GM18519 (cell line): Measurements from ENCODE around the gene PRPSAP2.
"Not testable (repeated sequence)": the region's sequence is repeated elsewhere in the genome, so short reads cannot be mapped to it uniquely, and the experiment has no call there.

ENCODE experiments used
- ATAC-seq: cut with Tn5 transposase; IDR thresholded peaks from one replicate; pipeline ENCODE4 v1.9.1; 2021; ENCODE audit warnings: mild to moderate bottlenecking, moderate library complexity; ENCODE audit not compliant: unreplicated experiment, low FRiP score

The PRPSAP2 gene

DNA sequence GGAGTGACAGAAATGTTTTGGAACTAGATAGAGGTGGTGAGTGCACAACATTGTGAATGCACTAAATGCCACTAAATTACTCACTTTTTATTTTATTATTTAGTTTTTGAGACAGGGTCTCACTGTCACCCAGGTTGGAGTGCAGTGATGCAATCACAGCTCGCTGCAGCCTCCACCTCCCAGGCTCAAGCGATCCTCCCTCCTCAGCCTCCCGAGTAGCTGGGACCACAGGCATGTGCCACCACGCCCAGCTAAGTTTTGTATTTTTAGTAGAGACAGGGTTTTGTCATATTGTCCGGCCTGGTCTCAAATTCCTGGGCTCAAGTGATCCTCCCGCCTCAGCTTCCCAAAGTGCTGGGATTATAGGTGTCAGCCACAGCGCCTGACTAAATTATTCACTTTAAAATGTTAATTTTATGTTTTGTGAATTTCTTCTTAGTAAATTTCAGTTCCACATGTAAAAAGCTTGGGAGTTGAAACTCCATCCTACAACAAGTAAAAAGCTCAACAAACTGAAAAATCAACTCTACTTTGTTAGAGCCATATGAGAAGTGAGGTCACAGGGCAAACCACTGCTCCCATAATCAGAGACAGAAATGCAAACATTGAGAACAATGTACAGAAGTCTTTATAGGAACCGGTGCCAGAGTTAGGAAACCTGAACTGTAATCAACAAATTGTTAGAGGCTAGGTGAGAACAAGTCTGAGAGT, 80.2 kb downstream of the PRPSAP2 start:
- no peak for ATAC-seq

DNA sequence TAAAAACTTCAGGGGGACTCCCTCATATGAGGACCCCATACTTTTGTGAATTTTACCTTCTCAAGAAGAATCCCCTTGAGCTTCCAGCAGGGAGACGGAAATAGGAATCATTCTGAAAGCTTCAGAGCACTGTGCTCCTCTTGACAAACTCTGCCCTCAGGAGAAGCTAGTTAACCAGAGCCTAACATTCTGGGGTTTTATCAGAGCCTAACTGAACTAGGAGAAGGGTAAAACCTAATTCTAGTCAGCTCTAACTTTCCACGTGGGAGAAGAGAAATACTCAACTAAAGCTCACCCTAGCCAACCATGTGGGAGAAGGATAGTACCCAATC, 80.7 kb downstream of the PRPSAP2 start:
- no peak for ATAC-seq

DNA sequence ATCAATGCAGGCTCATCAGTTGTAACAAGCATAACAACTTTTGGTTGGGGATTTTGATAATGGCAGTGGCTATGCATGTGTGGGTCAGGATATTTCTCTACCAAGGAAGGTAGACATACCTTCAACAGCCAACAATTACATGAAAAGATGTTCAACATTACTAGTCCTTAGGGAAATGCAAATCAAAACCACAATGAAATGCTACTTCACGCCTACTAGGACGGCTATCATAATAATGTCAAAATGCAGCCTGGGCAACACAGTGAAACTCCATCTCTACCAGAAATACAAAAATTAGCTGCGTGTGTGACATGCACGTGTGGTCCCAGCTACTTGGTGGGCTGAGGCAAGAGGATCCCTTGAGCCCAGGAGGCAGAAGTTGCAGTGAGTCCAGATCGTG, 86.7 kb downstream of the PRPSAP2 start:
- ATAC-seq: no peak

DNA sequence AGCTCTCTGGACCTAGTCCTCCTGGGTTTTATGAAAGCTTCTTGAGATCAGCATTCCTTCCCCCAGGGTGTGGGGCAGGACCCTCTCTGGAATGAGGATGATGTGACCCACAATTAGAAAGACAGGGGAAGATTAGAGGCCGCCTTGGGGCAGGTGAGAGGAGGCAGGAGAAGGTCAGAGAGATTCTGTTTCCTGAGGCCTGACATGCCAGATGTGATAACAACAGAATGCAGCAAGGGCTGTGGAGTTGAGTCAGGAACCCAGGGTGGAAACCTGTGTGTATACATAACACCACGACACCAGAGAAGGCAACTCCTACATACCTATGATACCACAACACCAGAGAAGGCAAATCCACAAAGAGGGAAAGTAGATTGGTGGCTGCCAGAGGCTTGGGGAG, 88.6 kb downstream of the PRPSAP2 start:
- no peak for ATAC-seq

DNA sequence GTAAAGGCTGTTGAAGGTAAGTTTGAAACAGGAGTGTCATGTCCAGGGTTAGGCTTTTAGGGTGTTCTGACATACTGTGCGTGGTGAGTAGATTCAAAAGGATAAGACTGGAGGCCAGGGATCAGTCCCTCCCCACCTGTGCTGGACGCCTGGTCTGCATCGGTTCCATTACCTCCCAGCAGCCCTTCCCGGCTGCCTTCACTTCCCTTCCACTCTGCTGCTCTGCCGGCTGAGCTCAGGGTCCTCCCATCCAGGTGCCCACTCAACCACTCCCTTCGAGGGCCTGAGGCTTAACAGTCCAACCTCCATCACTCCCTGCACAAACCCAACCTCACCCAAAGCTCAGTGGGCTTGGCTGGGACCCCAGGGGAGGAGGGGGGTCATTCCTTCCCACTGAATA, 89.9 kb downstream of the PRPSAP2 start:
- ATAC-seq: no peak

DNA sequence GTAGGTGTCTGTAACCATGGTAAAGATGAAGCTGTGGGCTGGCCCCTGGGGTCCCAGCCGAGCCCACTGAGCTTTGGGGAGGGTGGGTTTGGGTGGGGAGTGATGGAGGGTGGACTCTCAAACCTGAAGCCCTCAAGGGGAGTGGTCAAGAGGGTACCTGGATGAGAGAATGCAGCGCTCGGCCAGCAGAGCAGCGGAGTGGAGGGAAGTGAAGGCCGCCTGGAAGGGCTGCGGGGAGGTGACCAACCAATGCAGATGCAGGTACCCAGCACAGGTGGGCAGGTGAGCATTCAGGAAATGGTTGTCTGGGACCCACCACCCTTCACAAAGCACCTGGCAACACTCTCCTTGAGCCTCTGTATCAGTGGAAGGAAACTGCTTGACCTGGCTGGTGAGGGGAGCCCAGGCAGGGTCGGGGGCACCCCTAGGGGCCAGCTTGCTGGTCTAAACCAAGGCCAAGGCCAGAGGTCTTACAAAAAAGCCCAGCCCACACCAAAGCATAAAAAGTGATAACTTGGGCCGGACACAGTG, 90.6 kb downstream of the PRPSAP2 start:
- no peak for ATAC-seq

DNA sequence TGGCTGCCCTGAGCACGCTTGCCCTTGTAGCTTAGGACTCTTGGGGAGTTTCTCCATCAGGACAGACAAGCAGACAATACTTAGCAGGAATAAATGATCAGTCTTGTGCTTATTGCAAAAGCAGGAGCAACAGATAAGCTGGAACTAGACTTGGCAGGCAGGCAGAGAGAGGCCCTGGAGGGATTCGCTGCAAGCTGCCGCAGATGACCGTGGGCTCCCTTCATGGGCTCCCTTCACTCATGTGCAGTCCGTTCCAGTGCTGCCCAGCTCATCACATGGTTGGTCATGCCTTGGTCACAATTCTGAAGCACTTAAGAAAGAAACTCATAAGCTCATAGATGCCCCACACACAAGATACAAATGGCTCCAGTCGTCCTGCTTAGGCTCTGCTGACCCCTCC, 91.6 kb downstream of the PRPSAP2 start:
- no peak for ATAC-seq

DNA sequence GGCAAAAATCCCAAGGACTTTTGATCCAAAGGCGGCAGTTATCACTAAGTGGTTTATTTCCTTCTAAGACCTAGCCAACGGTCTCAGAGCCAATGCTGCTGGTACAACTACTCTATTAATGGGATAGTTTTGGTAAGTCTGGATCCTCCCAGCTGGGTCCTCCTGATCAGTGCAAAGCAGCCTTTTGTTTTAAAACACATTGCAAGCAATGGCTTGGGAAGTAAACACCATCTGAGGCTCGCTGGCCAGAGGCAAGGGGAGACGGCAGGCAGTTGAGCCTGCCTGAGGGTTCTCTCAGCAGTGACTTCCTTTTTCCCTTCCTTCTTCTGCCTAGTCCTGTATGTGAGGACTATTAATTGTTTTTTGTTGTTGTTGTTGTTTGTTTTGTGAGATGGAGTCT, 92.4 kb downstream of the PRPSAP2 start:
- no peak for ATAC-seq

DNA sequence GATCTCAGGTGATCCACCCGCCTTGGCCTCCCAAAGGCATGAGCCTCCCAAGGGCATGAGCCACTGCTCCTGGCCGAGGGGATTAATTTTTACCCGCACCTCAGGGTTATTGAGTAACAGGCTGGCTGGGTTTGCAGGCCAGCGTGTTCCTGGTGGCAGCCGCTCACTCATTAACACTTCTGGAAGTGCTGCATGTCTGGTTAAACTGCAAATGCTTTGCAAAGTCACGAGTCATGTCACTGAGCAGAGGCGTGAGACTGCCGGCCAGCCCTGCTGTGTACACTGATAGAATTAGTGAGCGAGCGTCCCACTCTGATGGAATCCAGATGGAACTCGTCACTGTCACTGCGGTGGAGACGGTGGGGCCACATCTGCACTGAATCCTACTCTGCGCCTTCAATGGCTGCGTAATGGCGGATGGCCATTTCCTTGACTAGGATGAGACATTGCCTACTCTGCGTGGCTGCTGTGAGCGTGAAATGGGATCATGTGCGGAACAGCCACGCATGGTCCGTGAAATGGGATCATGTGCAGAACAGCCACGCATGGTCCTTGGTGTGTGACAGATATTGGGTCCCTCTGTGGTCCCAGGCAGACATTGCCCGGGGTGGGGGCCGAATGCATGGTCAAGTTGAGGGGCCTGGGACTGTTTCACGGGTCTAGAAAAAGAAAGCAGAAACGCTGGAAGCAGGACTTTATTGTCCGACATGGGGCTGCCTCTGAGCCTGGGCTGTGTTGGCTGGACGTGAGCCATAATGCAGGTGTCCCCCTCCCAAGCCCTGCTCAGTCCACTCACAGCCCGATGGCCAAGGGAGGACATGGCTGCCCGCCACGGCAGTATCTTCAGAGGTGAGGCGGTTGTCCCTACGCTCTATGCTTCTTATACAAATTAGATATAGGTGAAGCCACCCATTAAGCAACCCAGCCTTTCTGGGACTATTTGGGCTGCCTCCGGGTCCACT, 93.3 kb downstream of the PRPSAP2 start:
- ATAC-seq: no peak

DNA sequence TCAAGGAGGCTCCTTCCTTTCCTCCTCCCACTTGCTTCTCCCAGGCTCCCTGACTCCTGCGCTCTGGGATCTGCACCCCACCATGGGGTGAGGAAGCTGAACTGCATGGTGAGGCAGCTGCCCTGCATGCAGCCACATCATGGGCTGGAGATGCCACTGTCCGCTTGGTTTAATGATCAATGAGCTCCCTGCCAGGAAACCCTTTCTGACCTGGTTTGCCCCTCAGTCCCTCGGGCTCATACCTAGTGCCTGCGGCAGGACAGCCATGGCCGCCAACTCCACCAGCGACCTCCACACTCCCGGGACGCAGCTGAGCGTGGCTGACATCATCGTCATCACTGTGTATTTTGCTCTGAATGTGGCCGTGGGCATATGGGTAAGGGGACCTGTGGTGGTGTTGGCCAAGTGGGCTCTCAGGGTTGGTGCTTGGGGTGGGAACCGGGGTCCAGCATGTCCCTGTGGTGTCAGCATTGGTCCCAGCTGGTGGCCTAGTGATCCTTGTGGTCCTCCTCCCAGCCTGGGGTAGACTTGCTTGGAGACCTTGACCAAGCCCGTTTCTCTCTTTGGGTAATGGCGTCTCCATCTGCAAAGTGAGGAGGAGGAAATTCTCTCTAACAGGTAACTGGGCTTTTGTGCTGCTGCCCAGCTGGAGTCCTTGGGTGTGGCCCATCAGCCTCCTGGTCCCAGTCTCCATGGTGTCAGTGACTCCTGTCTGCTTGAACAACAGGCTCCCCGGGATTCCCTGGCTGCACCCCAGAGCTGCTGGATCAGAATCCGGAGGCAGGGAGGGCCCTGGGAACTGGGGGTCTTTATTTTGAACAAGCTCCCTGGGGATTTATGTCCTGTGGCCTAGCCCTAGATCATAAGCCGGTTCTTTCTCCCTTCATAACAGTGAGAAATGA, 94.3 kb downstream of the PRPSAP2 start, which contains the start of gene SLC5A10:
Gene SLC5A10, plus strand, starts transcription at position 225 of the 902 bp plus-strand sequence. Its CDS starts 41 bp downstream, at position 266.
- no peak for ATAC-seq

DNA sequence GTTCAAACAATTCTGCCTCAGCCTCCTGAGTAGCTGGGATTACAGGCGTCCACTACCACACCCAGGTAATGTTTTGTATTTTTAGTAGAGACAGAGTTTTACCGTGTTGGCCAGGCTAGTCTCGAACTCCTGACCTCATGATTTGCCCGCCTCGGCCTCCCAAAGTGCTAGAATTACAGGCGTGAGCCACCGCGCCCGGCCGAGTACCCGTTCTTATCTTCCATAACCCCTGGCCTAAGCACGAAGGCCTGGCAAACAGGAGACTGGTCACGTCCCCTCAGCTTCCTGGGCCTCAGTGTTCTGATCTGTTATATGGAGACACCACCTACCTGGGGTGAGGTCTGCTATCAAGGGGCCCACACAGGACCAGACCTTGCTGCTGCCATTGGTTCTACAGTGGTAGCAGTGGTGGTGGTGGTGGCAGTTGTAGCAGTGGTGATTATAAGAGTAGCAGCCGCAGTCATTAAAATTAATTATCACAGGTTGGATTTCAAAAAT, 95.3 kb downstream of the PRPSAP2 start:
- no peak for ATAC-seq

DNA sequence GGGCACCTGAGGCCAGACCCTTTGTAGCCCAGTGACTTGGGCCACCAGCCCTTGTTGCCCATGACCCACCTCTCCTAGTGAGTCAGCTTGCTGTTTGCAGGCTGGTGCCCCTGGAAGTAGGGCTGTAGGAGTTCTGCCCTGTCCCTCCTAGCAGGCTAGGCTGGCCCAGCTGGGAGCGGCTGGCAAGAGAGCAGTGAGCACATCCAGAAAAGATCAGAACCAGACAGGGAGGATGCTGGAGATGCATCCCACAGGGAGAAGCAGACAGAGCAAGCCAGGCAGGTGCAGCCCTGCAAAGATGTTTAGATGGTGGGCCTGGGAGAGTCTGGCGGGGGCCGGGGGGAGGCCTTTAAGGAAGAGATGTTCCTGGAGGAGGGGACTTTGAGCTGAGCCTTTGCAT, 96.4 kb downstream of the PRPSAP2 start:
- no peak for ATAC-seq

DNA sequence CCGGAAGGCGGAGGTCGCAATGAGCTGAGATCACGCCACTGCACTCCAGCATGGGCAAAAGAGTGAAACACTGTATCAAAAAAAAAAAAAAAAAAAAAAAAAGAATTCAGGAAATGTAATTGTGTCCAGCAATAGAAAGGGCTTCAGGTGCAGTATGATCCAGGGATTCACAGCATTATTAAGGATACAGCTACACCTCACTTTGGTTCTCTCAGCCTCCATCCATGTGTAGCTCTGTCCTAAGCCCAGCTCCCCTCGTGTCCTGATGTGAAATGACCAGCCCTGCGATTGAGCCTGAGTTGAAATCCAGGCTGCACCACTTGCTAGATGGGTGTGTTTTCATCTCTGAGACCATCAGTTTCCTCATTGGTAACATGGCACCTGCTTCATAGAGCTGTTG, 97.1 kb downstream of the PRPSAP2 start:
- no peak for ATAC-seq

DNA sequence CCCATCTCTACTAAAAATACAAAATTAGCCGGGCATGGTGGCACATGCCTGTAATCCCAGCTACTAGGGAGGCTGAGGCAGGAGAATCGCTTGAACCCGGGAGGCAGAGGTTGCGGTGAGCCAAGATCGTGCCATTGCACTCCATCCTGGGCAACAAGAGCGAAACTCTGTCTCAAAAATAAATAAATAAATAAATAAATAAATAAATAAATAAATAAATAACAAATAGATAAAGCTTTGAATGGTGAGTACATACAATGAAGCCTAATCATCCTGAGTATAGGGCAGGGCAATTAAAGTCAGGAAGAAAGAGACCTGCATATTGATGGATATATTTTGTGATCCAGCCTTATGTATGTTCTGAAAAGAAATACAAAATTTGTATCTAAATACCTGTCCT, 98.1 kb downstream of the PRPSAP2 start:
- not testable (repeated sequence) for ATAC-seq

DNA sequence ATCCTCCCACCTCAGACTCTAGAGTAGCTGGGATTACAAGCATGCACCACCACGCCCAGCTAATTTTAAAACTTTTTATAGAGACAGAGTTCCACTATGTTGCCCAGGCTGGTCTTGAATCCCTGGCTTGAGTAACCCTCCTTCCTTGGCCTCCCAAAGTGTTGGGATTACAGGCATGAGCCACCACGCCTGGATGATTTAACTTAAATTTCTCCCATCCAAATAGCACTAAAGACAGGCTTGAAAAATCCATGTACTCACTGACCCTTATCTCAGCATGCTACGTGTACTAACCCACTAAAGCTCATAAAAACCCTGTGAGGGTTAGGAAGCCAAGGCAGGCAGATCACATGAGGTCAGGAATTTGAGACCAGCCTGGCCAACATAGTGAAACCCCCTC, 98.7 kb downstream of the PRPSAP2 start:
- ATAC-seq: no peak

DNA sequence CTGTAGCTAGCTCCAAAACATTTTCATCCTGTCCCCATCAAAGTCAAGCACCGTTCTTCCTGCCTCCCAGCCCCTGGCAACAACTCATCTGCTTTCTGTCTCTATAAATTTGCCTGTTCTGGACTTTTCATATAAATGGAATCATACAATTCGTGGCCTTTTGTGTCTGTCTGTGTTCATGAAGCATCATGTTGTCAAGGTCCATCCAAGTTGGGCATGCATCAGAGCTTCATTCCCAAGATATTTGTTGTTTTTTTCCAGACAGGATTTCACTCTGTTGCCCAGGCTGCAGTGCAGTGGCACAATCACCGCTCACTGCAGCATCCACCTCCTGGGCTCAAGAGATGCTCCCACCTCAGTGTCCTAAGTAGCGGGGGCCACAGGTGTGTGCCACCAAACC, 99.9 kb downstream of the PRPSAP2 start:
- ATAC-seq: no peak

DNA sequence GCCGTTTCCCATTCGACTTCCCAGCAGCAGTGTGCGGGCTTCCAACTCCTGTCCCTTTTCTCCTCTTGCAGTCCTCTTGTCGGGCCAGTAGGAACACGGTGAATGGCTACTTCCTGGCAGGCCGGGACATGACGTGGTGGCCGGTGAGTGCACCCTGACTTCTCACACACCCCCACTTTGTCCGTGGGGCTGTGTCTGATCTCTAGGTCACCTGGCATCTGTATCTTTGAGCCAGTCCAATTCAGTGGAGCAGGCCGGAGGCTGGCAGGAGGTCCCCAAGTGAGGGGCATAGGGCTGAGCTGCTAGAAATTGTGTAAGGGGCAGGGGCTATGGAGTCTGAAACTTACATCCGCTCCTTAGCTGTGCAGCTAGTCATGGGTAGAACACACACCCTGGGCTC, 100.7 kb downstream of the PRPSAP2 start:
- ATAC-seq: no peak

DNA sequence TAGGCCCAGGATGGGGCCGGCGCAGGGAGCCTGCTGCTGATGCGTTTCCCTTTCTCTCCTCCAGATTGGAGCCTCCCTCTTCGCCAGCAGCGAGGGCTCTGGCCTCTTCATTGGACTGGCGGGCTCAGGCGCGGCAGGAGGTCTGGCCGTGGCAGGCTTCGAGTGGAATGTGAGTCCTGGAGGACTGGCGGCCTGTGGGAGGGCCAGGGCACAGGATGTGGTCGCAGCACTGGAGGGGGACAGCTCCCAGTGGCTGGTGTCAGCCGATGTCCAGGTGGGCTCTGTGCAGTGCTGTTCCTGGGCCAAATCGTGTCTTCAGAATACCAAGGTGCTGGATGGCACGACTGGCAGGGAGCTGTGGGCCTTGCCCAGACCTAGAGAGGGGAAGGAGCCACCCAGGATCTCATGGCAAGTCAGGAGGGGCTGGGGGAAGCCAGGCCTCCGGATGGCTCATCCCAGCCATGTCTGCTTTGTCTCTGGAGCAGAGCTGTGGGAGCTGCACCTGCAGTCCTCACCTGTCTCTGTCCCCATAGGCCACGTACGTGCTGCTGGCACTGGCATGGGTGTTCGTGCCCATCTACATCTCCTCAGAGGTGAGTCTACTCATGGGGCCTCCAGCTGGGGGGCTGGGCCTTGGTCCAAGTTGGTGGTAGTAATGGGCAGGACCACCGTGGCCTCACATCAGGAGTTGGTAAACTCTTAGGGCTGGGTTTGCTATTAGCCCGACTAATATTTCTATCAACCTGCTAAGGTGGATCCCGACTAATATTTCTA, 101.3 kb downstream of the PRPSAP2 start:
- no peak for ATAC-seq

DNA sequence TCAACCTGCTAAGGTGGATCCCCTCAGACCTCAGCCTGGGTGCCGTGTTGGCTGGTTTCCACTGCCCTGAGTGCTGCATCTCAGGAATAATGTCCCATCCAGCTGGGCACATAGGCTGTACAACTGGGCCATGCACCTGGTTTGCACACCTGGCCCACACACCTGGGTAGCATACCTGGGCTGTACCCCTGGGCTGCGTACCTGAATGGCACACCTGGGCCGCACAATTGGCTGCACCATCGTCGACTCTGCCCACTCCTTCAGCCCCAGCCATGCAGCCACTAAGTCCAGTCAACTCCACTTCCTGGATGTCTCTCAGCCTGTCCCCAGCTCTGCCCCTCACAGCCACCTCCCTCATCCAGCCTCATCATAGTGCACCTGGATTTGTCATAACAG, 101.9 kb downstream of the PRPSAP2 start:
- no peak for ATAC-seq

DNA sequence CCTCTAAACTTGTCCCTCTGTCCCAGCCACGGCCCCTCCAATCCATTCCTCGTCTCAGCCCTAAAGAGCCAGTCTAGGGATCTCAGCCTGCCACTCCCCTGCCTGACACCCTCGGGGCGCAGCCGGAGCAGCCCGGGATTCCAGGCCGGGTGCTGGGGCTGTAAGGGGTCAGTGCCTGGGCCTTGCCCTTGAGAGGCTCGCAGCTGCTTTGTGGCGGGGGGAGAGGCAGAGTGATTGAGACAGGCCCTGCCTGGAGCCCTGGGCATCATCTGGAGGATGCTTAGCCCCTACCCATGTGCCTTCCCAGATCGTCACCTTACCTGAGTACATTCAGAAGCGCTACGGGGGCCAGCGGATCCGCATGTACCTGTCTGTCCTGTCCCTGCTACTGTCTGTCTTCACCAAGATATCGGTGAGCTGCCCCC, 102.3 kb downstream of the PRPSAP2 start:
- ATAC-seq: no peak
